Spleen (tissue), 11 donors: ENCODE data around the gene OGFRL1. TPM values are rescaled to one million over a fixed set of nuclear protein-coding genes. Genes with fewer than 3 reads are reported as not detected.

Experiments
- DNase-seq: peaks from one replicate; pipeline ENCODE4 v3.0.0-alpha.2; 2020
- H3K27ac ChIP-seq, 8 donors: fragments of 200-600 bp; sonication (generic) in 7 of 8; 1 replicate in 4 of 8; 2 replicates in 4 of 8; pipeline versions ENCODE4 v1.5.0 to v1.8.0; 2016 to 2021; ENCODE audit warnings: inconsistent platforms in 4 of 8, mild to moderate bottlenecking in 4 of 8, moderate library complexity in 1 of 8
- H3K27me3 ChIP-seq, 7 donors: fragments of 200-600 bp; sonication (generic) in 6 of 7; replicated peaks in 1 of 7; 1 replicate in 4 of 7; 2 replicates in 3 of 7; pipeline versions ENCODE4 v1.5.0 to v1.8.0; 2016 to 2021; ENCODE audit warnings: inconsistent platforms in 3 of 7, mild to moderate bottlenecking in 1 of 7
- H3K36me3 ChIP-seq, 6 donors: fragments of 200-600 bp; sonication (generic) in 5 of 6; 1 replicate in 4 of 6; 2 replicates in 2 of 6; pipeline versions ENCODE4 v1.5.0 to v1.8.0; 2016 to 2021; ENCODE audit warnings: inconsistent platforms in 2 of 6
- H3K4me1 ChIP-seq, 6 donors: fragments of 200-600 bp; sonication (generic) in 5 of 6; 1 replicate in 3 of 6; 2 replicates in 3 of 6; pipeline versions ENCODE4 v1.5.0 to v1.8.0; 2016 to 2021; ENCODE audit warnings: inconsistent platforms in 3 of 6
- H3K4me3 ChIP-seq, 8 donors: fragments of 200-600 bp; sonication (generic) in 7 of 8; 1 replicate in 4 of 8; 2 replicates in 4 of 8; pipeline versions ENCODE4 v1.5.0 to v1.8.0; 2016 to 2021; ENCODE audit warnings: inconsistent platforms in 4 of 8, mild to moderate bottlenecking in 4 of 8, moderate library complexity in 2 of 8
- H3K9me3 ChIP-seq, 8 donors: fragments of 200-600 bp; sonication (generic) in 7 of 8; 1 replicate in 4 of 8; 2 replicates in 4 of 8; pipeline versions ENCODE4 v1.5.0 to v1.8.0; 2016 to 2021; ENCODE audit warnings: inconsistent platforms in 4 of 8
- CTCF ChIP-seq, 11 experiments: fragments of 200-600 bp in 7 of 11; fragments of 450-650 bp in 4 of 11; sonication (generic) in 4 of 11; IDR thresholded peaks in 8 of 11; conservative IDR thresholded peaks in 3 of 11; 1 replicate in 7 of 11; 2 replicates in 4 of 11; pipeline versions ENCODE4 v1.4.0 to v1.8.0; 2016 to 2021; ENCODE audit warnings: antibody characterized with exemption in 11 of 11, inconsistent platforms in 4 of 11, mild to moderate bottlenecking in 1 of 11
- POLR2A ChIP-seq, 3 donors: fragments of 450-650 bp; IDR thresholded peaks; one replicate each; pipeline ENCODE4 v1.5.1; 2017; ENCODE audit warnings: antibody characterized with exemption in 3 of 3, mild to moderate bottlenecking in 1 of 3
- POLR2AphosphoS5 ChIP-seq, 3 donors: sonication (generic); formaldehyde crosslinking; IDR thresholded peaks; one replicate each; pipeline ENCODE4 v1.5.1; 2017; ENCODE audit warnings: antibody characterized with exemption in 3 of 3
- WGBS, 5 donors: extraction: QIAGEN DNeasy Blood & Tissue Kit in 3 of 5; methylation state at CpG; one replicate each; pipeline versions ENCODE4 v1.1.5 to v1.1.7; 2013 to 2018; 5-methylcytosine and 5-hydroxymethylcytosine counted together
- intact Hi-C: fragments of 100-400 bp; cut with DNase I; formaldehyde crosslinking; loops from one replicate; pipeline ENCODE4 v1.15.0; 2023; ENCODE audit warnings: low total_unique reads
- polyA plus RNA-seq, 3 donors: library from polyadenylated mRNA; stranded (reverse); fragments of 200-250 nt; gene quantifications; one replicate each; pipeline ENCODE4 v1.2.1, GENCODE V29; 2013
- total RNA-seq, 7 donors: library from RNA; depleted of rRNA in 3 of 7; stranded (reverse); fragments of >200 nt in 3 of 7; fragmentation: NEBNext Ultra II Directional in 4 of 7; extraction: Animal tissue kit (Norgen Biotek cat#: 25700) in 4 of 7; gene quantifications; one replicate each; pipeline versions ENCODE4 v1.1.0 to v1.2.1, GENCODE V29; 2016 to 2021
- donor health status: healthy with polysubstance abuse.
- donor health status: DM: no; HTN: no; CAD: no; lungs with moderate emphysema.
- donor health status: DM: no; HTN: no; CAD: no.
- donor health status: Bipolar disorder and iron deficiency.
- donor health status: healthy.
- donor health status: DM: no; HTN: no; CAD: no.
- donor health status: DM: yes; HTN: yes; CAD: no.

Gene OGFRL1
- total and polyA plus RNA-seq, 10 donors = 7.1 to 43.3 (median 24.2) TPM

- Histone ChIP-seq H3K4me1 (peaks cover 0 to 45% (median 29%) of the 10 kb centered on the region in 6 donors), H3K27ac (no peak overlapping the region), H3K4me3 (no peak overlapping the region), H3K36me3 (no peaks in the 10 kb centered on the region), H3K27me3 (no peaks in the 10 kb centered on the region), H3K9me3 (peaks cover 0 to 21% (median 11%) of the 10 kb centered on the region in 8 donors)
- TF ChIP-seq CTCF (IDR thresholded peaks at IDR 0.05 in 8 of 11, conservative IDR thresholded peaks at IDR 0.05 in 3 of 11) (no peak), POLR2A (IDR thresholded peaks at IDR 0.05) (no peak), POLR2AphosphoS5 (IDR thresholded peaks at IDR 0.05) (no peak)
- 90 to 95% (median 93%) methylated on average over 2 of the region's 2 CpGs for WGBS, 5 donors
- DNase-seq = no peak
- intact Hi-C loops = no loop called here
Observed at GRCh38 chr6:71246596-71246995, 42.0 kb upstream of the OGFRL1 start.

- 52 to 74% (median 71%) methylated on average over 1 of the region's 1 CpG for WGBS, 5 donors
- DNase-seq = no peak
- H3K4me1 ChIP-seq = peaks cover 0 to 62% (median 44%) of the 10 kb centered on the region in 6 donors
- TF ChIP-seq POLR2AphosphoS5 (IDR thresholded peaks at IDR 0.05) = peak in 1 of 3 donors; percentile 55
- no peak for TF ChIP-seq CTCF (IDR thresholded peaks at IDR 0.05 in 8 of 11, conservative IDR thresholded peaks at IDR 0.05 in 3 of 11)
- no peak for TF ChIP-seq POLR2A (IDR thresholded peaks at IDR 0.05)
- H3K9me3 ChIP-seq = peaks cover 0 to 8% (median 2%) of the 10 kb centered on the region in 8 donors
- H3K36me3 ChIP-seq = no peaks in the 10 kb centered on the region
- peak overlapping the region in 1 of 8 donors; percentile 21 for H3K4me3 ChIP-seq
- peak overlapping the region in 7 of 8 donors; percentile 65 to 87 (median 78) for H3K27ac ChIP-seq
- intact Hi-C loops = no loop called here
- no peaks in the 10 kb centered on the region for H3K27me3 ChIP-seq
Observed at GRCh38 chr6:71248306-71248765, 40.3 kb upstream of the OGFRL1 start.

- H3K36me3 ChIP-seq = no peaks in the 10 kb centered on the region
- H3K27ac ChIP-seq = peak overlapping the region in 7 of 8 donors; percentile 65 to 87 (median 78)
- 44 to 72% (median 63%) methylated on average over 2 of the region's 2 CpGs for WGBS, 5 donors
- H3K4me1 ChIP-seq = peaks cover 0 to 69% (median 46%) of the 10 kb centered on the region in 6 donors
- intact Hi-C loops = no loop called here
- no peaks in the 10 kb centered on the region for H3K27me3 ChIP-seq
- H3K4me3 ChIP-seq = peak overlapping the region in 1 of 8 donors; percentile 21
- TF ChIP-seq POLR2AphosphoS5 (IDR thresholded peaks at IDR 0.05) (no peak), POLR2A (IDR thresholded peaks at IDR 0.05) (no peak), CTCF (IDR thresholded peaks at IDR 0.05 in 8 of 11, conservative IDR thresholded peaks at IDR 0.05 in 3 of 11) (no peak)
- DNase-seq = no peak
- H3K9me3 ChIP-seq = peaks cover 0 to 8% (median 2%) of the 10 kb centered on the region in 8 donors
Observed at GRCh38 chr6:71248878-71249544, 39.6 kb upstream of the OGFRL1 start.

- peaks cover 0 to 6% (median under 1%) of the 10 kb centered on the region in 8 donors for H3K9me3 ChIP-seq
- peaks cover 0 to 79% (median 48%) of the 10 kb centered on the region in 6 donors for H3K4me1 ChIP-seq
- TF ChIP-seq CTCF (IDR thresholded peaks at IDR 0.05 in 8 of 11, conservative IDR thresholded peaks at IDR 0.05 in 3 of 11) (no peak), POLR2AphosphoS5 (IDR thresholded peaks at IDR 0.05) (no peak), POLR2A (IDR thresholded peaks at IDR 0.05) (no peak)
- peak overlapping the region in 1 of 8 donors; percentile 32 for H3K4me3 ChIP-seq
- H3K36me3 ChIP-seq = no peaks in the 10 kb centered on the region
- H3K27ac ChIP-seq = peak overlapping the region in 7 of 8 donors; percentile 53 to 87 (median 81)
- WGBS, 5 donors = 12 to 22% (median 15%) methylated on average over 3 of the region's 3 CpGs
- no peak for DNase-seq
- H3K27me3 ChIP-seq = no peaks in the 10 kb centered on the region
- intact Hi-C loops = no loop called here
Observed at GRCh38 chr6:71250099-71250602, 38.5 kb upstream of the OGFRL1 start.
